ENCODE results near the gene KCNK2. TPM values are rescaled to one million over a fixed set of nuclear protein-coding genes. Genes with fewer than 3 reads are reported as not detected.

Gene KCNK2
- total RNA-seq, 1 donor from 2014 or later: 1.1 TPM

GRCh38 chr1:215056584-215056983, 26.0 kb upstream of the KCNK2 start:
- Histone ChIP-seq H3K36me3 (no peaks in the 10 kb centered on the region), H3K27ac (no peak overlapping the region), H3K27me3 (no peaks in the 10 kb centered on the region), H3F3A (ENCODE audit: low read depth) (no peaks in the 10 kb centered on the region), H4K20me1 (ENCODE audit: low read depth) (no peaks in the 10 kb centered on the region), H3K4me1 (peaks cover 9% of the 10 kb centered on the region), H2AFZ (replicated peaks) (no peak overlapping the region), H3K9ac (no peak overlapping the region), H3K4me3 (no peak overlapping the region), H3K9me3 (ENCODE audit: low read depth) (no peaks in the 10 kb centered on the region), H3K4me2 (no peak overlapping the region), H3K79me2 (ENCODE audit: low read depth) (no peaks in the 10 kb centered on the region)
- DNase-seq (ENCODE audit: low spot score): no peak
- no peak overlapping the region for H3K27ac Mint-ChIP-seq
- no peaks in the 10 kb centered on the region for H3K36me3 Mint-ChIP-seq
- peaks cover 4% of the 10 kb centered on the region for H3K27me3 Mint-ChIP-seq (ENCODE audit: insufficient read depth, low read depth)
- no peaks in the 10 kb centered on the region for H3K9me3 Mint-ChIP-seq
- H3K4me1 Mint-ChIP-seq: peaks cover 2% of the 10 kb centered on the region
- no peak overlapping the region for H3K4me3 Mint-ChIP-seq
- TF ChIP-seq CTCF (IDR thresholded peaks at IDR 0.05) (no peak), EZH2phosphoT487 (IDR thresholded peaks at IDR 0.05) (no peak), EZH2 (IDR thresholded peaks at IDR 0.05) (no peak)

- H3K27me3 ChIP-seq: no peaks in the 10 kb centered on the region
- H3K79me2 ChIP-seq (ENCODE audit: low read depth): no peaks in the 10 kb centered on the region
- H3K4me1 ChIP-seq: peaks cover 9% of the 10 kb centered on the region
- DNase-seq (ENCODE audit: low spot score): no peak
- Mint-ChIP-seq H3K4me3 (no peak overlapping the region), H3K27ac (no peak overlapping the region), H3K4me1 (peaks cover 2% of the 10 kb centered on the region), H3K27me3 (ENCODE audit: insufficient read depth, low read depth) (peaks cover 2% of the 10 kb centered on the region), H3K36me3 (no peaks in the 10 kb centered on the region), H3K9me3 (no peaks in the 10 kb centered on the region)
- no peaks in the 10 kb centered on the region for H3F3A ChIP-seq (ENCODE audit: low read depth)
- H3K4me2 ChIP-seq: no peak overlapping the region
- no peaks in the 10 kb centered on the region for H4K20me1 ChIP-seq (ENCODE audit: low read depth)
- no peak overlapping the region for H2AFZ ChIP-seq (replicated peaks)
- H3K36me3 ChIP-seq: no peaks in the 10 kb centered on the region
- no peak overlapping the region for H3K9ac ChIP-seq
- no peak overlapping the region for H3K4me3 ChIP-seq
- TF ChIP-seq CTCF (IDR thresholded peaks at IDR 0.05) (no peak), EZH2 (IDR thresholded peaks at IDR 0.05) (no peak), EZH2phosphoT487 (IDR thresholded peaks at IDR 0.05) (no peak)
- H3K9me3 ChIP-seq (ENCODE audit: low read depth): no peaks in the 10 kb centered on the region
- H3K27ac ChIP-seq: no peak overlapping the region
These were observed 22.6 kb upstream of the KCNK2 start for GRCh38 chr1:215059947-215060346.

- no peaks in the 10 kb centered on the region for H3K36me3 ChIP-seq
- H3K4me1 ChIP-seq: no peaks in the 10 kb centered on the region
- H3K9me3 Mint-ChIP-seq: no peaks in the 10 kb centered on the region
- no peak overlapping the region for H2AFZ ChIP-seq (replicated peaks)
- H3K27ac ChIP-seq: no peak overlapping the region
- H3K4me3 ChIP-seq: no peak overlapping the region
- no peaks in the 10 kb centered on the region for H3K79me2 ChIP-seq (ENCODE audit: low read depth)
- no peak for DNase-seq (ENCODE audit: low spot score)
- H3K4me1 Mint-ChIP-seq: no peaks in the 10 kb centered on the region
- no peak overlapping the region for H3K4me3 Mint-ChIP-seq
- H3K9me3 ChIP-seq (ENCODE audit: low read depth): no peaks in the 10 kb centered on the region
- H3F3A ChIP-seq (ENCODE audit: low read depth): no peaks in the 10 kb centered on the region
- no peaks in the 10 kb centered on the region for H3K27me3 ChIP-seq
- H3K4me2 ChIP-seq: no peak overlapping the region
- H3K9ac ChIP-seq: no peak overlapping the region
- H3K27ac Mint-ChIP-seq: no peak overlapping the region
- no peaks in the 10 kb centered on the region for H4K20me1 ChIP-seq (ENCODE audit: low read depth)
- no peaks in the 10 kb centered on the region for H3K36me3 Mint-ChIP-seq
- no peak for TF ChIP-seq CTCF (IDR thresholded peaks at IDR 0.05)
- TF ChIP-seq EZH2phosphoT487 (IDR thresholded peaks at IDR 0.05): no peak
- TF ChIP-seq EZH2 (IDR thresholded peaks at IDR 0.05): no peak
- peaks cover 2% of the 10 kb centered on the region for H3K27me3 Mint-ChIP-seq (ENCODE audit: insufficient read depth, low read depth)
These were observed 18.2 kb upstream of the KCNK2 start for GRCh38 chr1:215064327-215064726.

All from neural progenitor cell (in vitro differentiated cells).